NCI-H524 treated with DMSO at 0.1 percent for 48 hours (cell line): ENCODE results near the gene DYRK2.

Experiments used
- DNase-seq: peaks from one replicate; lab custom pipeline; 2025; lab: John Stamatoyannopoulos, UW

DYRK2 gene

DNA sequence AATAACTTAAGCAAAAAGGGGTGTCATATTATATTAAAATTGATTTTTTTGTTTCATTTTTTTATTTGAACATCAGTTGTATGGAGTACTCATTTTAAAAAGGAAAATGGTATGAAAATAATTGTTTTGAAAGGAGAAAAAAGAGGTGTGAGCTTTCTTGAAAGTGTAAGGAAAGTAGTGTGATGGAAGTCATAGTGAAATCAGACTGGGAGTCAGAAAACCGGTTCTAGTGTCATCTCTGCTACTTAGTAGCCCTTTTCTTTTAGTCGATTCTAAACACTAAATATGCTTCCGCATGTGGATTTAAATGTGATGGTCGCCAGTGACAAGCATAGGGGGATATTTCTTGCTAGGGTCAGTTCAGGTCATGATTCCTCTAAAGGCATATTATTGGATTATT lies 1.8 kb upstream of the DYRK2 start:
- DNase-seq = no peak

- no peak for DNase-seq
Observed at GRCh38 chr12:67647181-67647798, 1.3 kb upstream of the DYRK2 start.

DNA sequence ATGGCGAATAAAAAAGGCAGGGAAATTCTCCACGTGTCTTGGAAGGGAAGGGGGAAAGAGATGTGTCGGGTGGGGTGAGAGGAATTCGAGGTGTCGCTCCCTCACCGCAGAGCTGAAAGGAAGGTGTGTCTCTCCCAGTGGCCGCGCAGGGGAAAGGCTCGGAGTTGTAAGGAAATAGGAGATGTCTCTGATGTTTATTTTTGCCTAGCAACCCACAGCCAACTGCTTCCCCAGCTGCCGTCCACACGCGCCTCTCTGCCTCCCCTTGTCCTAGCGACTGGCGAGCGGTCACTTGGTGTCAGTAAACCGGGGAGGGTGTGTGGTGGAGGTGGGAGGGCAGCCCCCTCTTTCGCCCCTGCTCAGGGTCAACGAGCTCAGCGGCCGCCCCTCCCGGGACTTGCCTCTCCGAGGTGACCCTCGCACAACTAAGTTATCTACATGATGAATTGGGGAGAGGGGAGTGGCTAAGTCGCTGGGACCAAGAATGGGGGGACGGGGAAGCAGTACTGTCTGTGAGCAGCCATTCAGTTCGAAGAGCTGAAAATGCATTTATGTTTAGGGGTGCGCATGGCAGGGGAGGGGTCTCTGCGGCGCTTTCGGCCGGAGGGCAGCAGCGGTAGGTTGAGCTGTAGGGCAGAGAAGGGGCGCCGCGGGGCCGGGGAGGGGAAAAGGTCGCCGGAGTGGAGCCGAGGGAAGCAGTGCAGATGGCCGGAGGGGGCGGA lies 585 bp upstream of the DYRK2 start:
- DNase-seq = peak; percentile 66

DNA sequence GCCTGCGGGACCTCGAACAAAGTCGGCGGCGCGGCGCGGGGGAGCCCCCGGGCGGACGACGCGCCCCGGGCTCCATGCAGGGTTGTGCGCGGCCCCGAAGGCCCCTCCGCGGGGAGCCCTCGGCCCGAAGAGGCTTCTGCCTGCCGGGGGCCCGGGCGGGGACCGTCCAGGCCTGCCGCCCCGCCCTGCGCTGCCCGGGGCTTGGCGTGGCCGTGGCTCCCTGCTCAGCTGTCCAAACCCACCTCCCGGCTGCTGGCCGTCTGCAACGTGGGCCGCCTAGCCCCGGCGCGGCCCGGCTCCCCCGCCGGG lies 670 bp downstream of the DYRK2 start:
- no peak for DNase-seq

DNA sequence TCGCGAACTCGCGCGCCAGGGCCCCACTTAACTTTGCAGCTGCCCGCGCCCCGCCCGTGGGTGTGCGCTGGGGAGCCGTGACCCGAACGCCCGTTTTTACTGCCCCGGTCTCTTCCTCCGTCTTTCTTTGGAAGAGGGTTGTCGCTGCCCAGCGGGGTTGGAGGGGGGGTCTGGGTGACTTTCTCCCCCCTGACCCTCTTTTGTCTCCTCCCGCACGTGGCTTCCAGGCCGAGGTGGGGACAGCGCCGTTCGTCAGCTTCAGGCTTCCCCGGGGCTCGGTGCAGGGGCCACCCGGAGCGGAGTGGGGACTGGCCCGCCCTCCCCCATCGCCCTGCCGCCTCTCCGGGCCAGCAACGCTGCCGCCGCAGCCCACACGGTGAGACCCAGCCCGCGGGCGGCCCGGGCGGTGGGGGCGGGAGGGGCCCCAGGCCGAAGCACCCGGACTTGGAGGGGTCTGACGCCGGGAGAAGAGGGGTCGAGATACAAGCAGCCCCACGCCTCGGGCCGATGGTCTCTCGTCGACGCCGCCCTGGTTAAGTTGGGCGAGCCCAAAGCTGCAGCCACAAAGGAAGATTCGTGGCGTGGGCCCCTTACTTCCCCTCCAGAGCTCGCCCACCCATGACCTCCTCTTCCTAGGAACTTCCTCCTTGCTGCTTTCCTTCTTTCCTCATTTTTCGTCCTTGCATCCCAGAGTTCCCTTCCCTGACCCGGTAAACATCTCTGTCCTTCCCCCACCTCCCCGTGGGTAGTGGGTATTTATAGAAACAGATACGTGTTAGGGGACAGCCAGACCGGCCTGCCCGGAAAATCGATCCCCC lies 1.2 kb downstream of the DYRK2 start:
- DNase-seq = no peak

DNA sequence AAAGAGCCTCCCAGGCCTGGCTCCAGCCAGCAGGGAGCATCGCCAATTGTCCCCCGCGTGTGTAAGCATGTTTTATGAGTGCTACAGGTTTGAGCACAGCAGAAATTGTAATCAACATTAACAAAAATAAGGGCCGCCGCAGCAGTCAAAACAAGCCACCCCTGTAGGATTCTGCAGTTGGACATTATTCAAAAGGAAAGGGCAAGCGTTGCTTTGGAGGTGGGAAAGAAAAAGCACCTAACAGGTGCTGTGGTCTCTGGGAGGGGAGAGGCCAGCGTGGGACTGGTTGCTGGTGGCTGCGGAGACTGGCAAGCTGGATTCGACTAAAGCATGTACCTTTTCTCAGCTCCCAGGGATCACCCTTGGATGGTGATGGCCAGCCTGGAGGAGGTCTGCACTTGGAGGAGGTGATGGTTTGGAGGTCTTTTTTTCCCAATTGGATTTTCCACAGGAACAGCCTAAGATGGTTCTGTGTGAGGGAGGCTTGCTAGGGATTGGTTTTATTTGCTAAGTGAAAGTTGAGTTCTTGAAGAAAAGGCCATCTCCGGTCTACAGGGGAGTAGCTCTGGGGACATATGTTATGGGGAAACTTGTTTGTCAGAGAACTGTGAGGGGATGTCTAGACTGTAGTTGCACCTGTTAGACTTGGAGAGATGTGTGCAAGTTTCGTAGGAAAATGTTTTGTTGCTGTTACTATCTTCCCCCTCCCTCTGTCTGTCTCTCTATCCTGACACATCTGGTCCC lies 2.0 kb downstream of the DYRK2 start:
- DNase-seq = no peak

DNA sequence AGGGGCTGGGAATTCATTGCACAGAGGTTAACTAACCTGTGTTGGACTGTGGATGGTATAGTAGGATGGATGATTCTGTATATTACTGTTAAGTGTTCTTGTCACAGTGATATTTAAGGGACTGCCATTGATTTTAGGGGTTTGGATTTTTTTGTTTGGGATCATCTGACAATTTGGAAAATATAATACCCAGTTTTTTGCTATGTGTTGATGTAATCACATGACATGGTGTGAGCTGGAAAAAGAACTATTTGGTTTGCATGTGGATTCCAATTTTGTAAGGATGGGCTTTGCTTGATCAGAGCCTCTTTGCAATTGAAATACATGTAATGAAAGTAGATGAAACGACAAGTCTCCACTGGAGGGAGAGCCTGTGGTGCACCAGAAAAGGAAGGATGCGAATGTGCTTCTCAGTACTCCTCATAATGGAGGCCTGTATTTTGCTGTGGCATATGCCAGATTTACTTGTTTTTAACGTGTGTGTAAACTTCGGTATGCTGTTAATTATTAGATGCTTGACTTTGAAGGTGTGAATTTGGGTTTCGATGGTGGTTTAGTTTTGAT lies 2.7 kb downstream of the DYRK2 start:
- no peak for DNase-seq

GRCh38 chr12:67655829-67656228 lies 7.3 kb downstream of the DYRK2 start:
- no peak for DNase-seq

- DNase-seq = no peak
Observed at GRCh38 chr12:67656251-67656650, 7.7 kb downstream of the DYRK2 start.

GRCh38 chr12:67658486-67658885 lies 9.9 kb downstream of the DYRK2 start:
- no peak for DNase-seq

- no peak for DNase-seq
Observed at GRCh38 chr12:67659292-67659691, 10.7 kb downstream of the DYRK2 start.

- peak; percentile 43 for DNase-seq
Observed at GRCh38 chr12:67661311-67662021, 12.9 kb downstream of the DYRK2 start.

DNA sequence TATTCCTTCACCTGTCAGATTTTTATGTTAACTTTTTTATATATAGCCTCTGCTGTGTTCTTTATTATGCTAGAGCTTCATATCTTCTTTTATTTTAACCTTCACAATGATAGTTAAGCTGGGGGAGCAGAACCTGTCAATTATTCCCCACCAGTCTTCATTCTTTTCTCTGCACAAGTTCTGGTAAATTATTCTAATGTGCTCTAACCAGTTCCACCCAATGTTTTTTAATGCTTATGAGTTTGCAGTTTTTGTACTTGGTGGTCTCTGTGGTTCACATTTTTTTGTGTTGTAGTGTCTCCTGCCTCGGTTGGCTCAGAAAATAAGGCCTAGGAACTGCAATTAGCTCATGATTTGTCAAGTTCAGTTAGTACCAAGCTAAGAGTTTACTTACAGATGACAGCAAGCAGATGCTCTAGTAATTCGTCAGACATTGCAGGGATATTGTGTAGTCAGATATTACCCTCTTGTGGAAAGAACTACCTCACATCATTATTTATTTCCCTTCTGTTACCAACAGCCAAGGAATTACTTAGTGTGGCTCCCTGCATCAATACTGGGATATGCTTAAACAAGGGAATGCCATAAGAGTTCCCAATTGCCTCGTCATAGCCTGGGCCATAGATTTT lies 14.5 kb downstream of the DYRK2 start:
- peak; percentile 28 for DNase-seq

DNA sequence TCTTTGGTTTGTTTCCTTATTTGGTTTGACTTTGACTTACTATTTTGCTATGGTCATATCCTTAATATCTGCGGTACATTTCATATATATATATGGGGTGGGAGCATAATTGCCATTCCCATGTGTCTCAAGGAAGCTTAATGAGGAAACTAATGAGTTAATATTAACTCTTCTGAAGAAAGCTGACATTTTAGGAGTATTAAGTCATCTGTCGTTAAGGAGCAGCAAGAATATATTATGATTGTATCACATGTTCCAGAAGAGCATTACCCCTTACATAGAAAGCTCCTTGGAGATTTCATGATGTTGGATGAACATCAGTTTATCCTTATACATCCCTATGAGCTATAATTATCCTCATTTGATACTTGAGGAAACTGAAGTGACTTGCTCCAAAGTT lies 15.6 kb downstream of the DYRK2 start:
- DNase-seq = no peak

DNA sequence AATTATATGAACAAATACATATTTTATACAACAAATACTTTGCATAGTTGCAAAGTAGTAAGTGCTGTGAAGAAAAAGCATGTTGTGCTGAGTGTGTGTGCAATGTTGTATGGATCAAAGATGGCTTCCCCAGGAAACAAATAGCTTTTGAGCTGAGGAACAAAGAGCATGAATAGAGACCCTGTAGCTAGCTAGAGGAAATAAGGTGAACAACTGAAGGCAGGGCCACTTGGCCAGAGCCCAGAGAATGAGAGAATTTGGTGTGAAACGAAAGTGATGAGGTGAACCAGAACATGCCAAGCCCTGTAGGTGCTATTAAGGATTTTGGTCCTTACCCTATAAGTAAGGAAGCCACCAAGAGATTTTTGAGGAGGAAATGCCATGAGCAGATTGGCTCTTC lies 17.1 kb downstream of the DYRK2 start:
- no peak for DNase-seq

- no peak for DNase-seq
Observed at GRCh38 chr12:67666605-67667004, 18.1 kb downstream of the DYRK2 start.

DNA sequence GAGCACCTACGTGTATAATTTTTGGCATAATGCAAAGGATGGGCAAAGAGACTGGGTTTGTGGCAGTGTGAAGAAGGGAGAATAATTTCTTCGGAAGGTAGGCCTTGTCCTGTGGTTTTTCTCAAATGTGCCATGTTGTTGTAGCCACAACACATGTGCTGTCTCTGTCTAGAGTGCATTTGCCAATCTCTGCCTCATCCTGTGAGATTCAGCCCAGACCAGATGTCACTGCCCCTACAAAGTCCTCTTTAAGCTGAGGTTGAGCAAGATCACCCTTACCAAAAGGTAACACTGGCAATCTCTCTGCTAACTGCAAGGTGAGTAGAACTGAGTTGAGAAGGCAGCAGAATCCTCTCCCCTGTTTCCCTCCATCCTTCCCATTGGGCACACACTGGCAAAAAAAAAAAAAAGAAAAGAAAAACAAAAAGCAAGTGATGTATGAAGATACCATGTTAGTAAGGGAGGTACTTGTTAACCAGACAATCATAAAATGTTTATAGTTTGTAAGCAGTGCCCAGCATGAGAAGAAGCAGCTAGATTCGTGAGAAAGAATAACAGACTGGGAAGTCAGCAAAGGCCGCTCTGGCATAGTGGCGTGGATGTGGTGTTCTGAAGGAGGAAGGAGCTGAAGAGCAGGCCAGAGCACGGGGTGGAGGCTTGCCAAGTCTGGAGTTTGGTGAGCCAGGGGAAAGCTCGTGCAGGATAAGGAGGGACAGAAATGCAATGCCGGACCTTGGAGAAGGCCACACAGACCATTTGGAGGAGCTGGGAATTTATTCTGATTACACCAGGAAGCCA lies 18.9 kb downstream of the DYRK2 start:
- no peak for DNase-seq

GRCh38 chr12:67669217-67669933 lies 20.8 kb downstream of the DYRK2 start:
- DNase-seq = no peak

DNA sequence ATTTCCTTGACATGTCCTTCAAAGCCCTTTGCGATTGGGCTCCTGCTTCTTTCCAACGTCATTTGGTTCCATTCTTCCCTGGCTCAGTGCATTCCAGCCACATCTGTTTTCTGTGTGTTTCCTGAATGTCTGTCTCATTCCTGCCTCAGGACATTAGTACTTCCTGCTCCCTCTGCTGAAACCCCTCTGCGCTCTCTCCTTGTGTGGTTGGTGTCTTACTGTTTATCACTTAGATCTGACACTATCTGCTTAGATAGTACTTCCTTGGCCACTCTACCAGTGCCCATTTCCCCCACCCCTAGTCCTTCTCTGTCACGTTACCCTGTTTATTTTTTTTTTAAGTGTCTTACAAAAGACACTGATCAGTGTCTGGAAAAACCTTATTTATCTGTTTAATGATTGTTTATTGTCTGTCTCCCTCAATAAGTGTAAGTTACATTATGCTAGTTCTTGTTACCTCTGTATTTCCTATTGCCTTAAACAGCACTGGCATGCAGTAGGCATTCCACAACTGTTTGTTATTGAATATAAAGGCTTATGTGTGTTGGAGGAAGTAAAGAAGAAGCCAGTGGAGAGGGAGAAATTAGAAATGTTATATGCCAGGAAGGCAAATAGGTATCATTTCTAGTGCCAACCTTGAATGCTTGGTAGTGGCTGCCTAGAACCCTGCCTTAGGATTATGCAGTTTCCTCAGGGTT lies 21.5 kb downstream of the DYRK2 start:
- DNase-seq = no peak
